ENCODE measurements around the gene PNKD.
A peak's percentile ranks its signal among the peaks of the same experiment; 100 is the strongest.

The PNKD gene

GRCh38 chr2:218345491-218346236 is 75.3 kb downstream of the PNKD start:
- DNase-seq = no peak

- DNase-seq = no peak
Measured at GRCh38 chr2:218347172-218347571, 76.9 kb downstream of the PNKD start.

GRCh38 chr2:218354045-218354444 is 83.7 kb downstream of the PNKD start:
- DNase-seq = no peak

GRCh38 chr2:218354850-218355443 is 84.6 kb downstream of the PNKD start:
- DNase-seq = no peak

- DNase-seq = no peak
Measured at GRCh38 chr2:218357236-218358177, 87.2 kb downstream of the PNKD start.

GRCh38 chr2:218360453-218360852 is 90.1 kb downstream of the PNKD start:
- DNase-seq = peak in 1 of 2 donors; percentile 69

GRCh38 chr2:218362606-218363005 is 92.3 kb downstream of the PNKD start:
- no peak for DNase-seq

GRCh38 chr2:218363736-218364135 is 93.4 kb downstream of the PNKD start:
- DNase-seq = no peak

GRCh38 chr2:218364196-218364595 is 93.9 kb downstream of the PNKD start:
- DNase-seq = no peak

- DNase-seq = no peak
Measured at GRCh38 chr2:218366621-218367414, 96.5 kb downstream of the PNKD start.

- DNase-seq = peak; percentile 65 to 80
Measured at GRCh38 chr2:218367415-218368149, 97.3 kb downstream of the PNKD start.

GRCh38 chr2:218368150-218368528 is 97.8 kb downstream of the PNKD start:
- DNase-seq = no peak

- no peak for DNase-seq
Measured at GRCh38 chr2:218368621-218369153, 98.4 kb downstream of the PNKD start.

GRCh38 chr2:218369330-218369729 is 99.0 kb downstream of the PNKD start:
- DNase-seq = no peak

- DNase-seq = peak in 1 of 2 donors; percentile 54
Measured at GRCh38 chr2:218370410-218371063, 100.2 kb downstream of the PNKD start.

GRCh38 chr2:218371983-218372350 is 101.6 kb downstream of the PNKD start:
- DNase-seq = no peak

GRCh38 chr2:218374795-218375194 is 104.5 kb downstream of the PNKD start:
- no peak for DNase-seq

- no peak for DNase-seq
Measured at GRCh38 chr2:218375212-218375611, 104.9 kb downstream of the PNKD start.

GRCh38 chr2:218378053-218378452 is 107.7 kb downstream of the PNKD start:
- no peak for DNase-seq

GRCh38 chr2:218381916-218382366 is 111.6 kb downstream of the PNKD start, which contains the start of gene SLC11A1:
Gene SLC11A1, plus strand, starts transcription at chr2:218382273. Its CDS starts 96 bp downstream, at chr2:218382369.
- peak in 1 of 2 donors; percentile 47 for DNase-seq

GRCh38 chr2:218382785-218383184 is 112.5 kb downstream of the PNKD start:
- no peak for DNase-seq
